ENCODE data around the gene RHOH.
"Not testable (repeated sequence)": the region's sequence is repeated elsewhere in the genome, so short reads cannot be mapped to it uniquely, and the experiment has no call there.

RHOH gene

DNA sequence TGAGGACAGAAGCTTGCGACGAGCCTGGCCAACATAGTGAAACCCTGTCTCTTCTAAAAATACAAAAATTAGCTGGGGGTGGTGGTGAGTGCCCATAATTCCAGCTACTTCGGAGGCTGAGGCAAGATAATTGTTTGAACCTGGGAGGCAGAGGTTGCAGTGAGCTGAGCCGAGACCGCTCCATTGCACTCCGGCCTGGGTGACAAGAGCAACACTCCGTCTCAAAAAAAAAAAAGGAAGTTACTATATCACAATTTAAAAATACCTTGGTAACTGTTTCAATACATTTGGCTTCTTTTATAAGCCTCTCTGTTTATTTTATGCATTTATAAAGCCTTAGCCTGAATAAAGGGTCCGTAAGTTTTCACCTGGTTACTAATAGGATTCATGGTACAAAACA lies 91.7 kb downstream of the RHOH start:
- H3K36me3 ChIP-seq (ENCODE audit: control insufficient read depth, low read length): no peaks in the 10 kb centered on the region

DNA sequence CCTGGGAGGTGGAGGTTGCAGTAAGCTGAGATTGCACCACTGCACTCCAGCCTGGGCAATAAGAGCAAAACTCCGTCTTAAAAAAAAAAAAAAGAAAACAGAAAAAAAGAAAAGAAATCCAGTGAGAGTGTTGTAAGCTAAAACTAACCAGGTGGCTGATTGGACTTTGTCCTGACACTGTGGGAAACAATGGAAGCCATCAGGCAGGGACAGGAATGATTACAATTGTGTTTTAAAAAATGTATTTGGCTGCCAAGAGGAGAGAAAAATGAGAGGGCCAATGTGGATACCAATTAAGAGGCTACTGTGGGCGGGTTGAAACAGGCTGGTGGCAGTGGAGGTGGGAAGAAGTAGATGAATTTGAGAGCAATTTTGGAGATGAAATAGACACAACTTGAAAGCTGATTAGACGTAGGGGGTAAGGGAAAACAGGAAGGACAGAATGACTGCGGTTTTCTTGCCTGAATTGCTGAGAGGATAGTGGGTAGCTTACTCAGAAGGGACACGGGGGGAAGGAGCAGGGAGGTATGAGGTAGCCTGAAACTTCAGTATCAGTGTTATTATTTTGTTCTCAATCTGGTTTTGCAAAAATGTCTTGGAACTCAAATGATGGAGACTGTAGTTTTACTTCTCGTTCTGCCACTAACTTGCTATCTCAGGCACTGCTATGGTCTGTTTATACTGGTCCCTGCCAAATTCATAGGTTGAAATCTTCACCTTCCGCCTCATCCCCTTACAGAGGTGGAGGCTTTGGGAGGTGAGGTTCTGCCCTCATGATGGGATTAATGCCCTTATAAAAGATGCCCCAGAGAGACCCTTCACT lies 92.7 kb downstream of the RHOH start:
- Histone ChIP-seq H3K36me3 (ENCODE audit: control insufficient read depth, low read length) (no peaks in the 10 kb centered on the region), H3K27me3 (ENCODE audit: control insufficient read depth, low read length) (no peaks in the 10 kb centered on the region), H3K9me2 (replicated peaks; ENCODE audit: control insufficient read depth, low read length) (no peaks in the 10 kb centered on the region), H3K4me1 (ENCODE audit: control insufficient read depth, low read length) (peaks cover 80% of the 10 kb centered on the region), H3F3A (ENCODE audit: control insufficient read depth, insufficient read depth) (peaks cover 16% of the 10 kb centered on the region), H4K20me1 (ENCODE audit: control insufficient read depth, insufficient read depth, low read depth, low read length) (no peaks in the 10 kb centered on the region), H3K9me3 (ENCODE audit: control insufficient read depth, insufficient read depth, low read length) (peaks cover 6% of the 10 kb centered on the region; the same call in 1 of the 2 replicates), H3K4me2 (ENCODE audit: low read length) (peak overlapping the region; percentile 77), H3K4me3 (ENCODE audit: low read length) (peak overlapping the region; percentile 54), H3K79me2 (ENCODE audit: control insufficient read depth, low read length) (no peaks in the 10 kb centered on the region), H3K27ac (ENCODE audit: low read depth, low read length) (peak overlapping the region; percentile 89)
- TF ChIP-seq, protein P1, sequence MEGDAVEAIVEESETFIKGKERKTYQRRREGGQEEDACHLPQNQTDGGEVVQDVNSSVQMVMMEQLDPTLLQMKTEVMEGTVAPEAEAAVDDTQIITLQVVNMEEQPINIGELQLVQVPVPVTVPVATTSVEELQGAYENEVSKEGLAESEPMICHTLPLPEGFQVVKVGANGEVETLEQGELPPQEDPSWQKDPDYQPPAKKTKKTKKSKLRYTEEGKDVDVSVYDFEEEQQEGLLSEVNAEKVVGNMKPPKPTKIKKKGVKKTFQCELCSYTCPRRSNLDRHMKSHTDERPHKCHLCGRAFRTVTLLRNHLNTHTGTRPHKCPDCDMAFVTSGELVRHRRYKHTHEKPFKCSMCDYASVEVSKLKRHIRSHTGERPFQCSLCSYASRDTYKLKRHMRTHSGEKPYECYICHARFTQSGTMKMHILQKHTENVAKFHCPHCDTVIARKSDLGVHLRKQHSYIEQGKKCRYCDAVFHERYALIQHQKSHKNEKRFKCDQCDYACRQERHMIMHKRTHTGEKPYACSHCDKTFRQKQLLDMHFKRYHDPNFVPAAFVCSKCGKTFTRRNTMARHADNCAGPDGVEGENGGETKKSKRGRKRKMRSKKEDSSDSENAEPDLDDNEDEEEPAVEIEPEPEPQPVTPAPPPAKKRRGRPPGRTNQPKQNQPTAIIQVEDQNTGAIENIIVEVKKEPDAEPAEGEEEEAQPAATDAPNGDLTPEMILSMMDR (IDR thresholded peaks at IDR 0.05; ENCODE audit: low read depth, low read length, poor library complexity, severe bottlenecking): no peak
- no peak for TF ChIP-seq EZH2phosphoT487 (IDR thresholded peaks at IDR 0.05; ENCODE audit: borderline replicate concordance, low read length)

More for the DNA sequence above, 91.7 kb downstream of the RHOH start:
- no peaks in the 10 kb centered on the region for H3K9me3 ChIP-seq (ENCODE audit: control insufficient read depth, insufficient read depth, low read length)
- peak overlapping the region; percentile 49 for H3K4me3 ChIP-seq (ENCODE audit: low read length)
- H3K27ac ChIP-seq (ENCODE audit: low read depth, low read length): peak overlapping the region; percentile 89
- peaks cover 12% of the 10 kb centered on the region for H3F3A ChIP-seq (ENCODE audit: control insufficient read depth, insufficient read depth)
- H3K79me2 ChIP-seq (ENCODE audit: control insufficient read depth, low read length): no peaks in the 10 kb centered on the region
- H4K20me1 ChIP-seq (ENCODE audit: control insufficient read depth, insufficient read depth, low read depth, low read length): no peaks in the 10 kb centered on the region
- peaks cover 90% of the 10 kb centered on the region for H3K4me1 ChIP-seq (ENCODE audit: control insufficient read depth, low read length)
- no peaks in the 10 kb centered on the region for H3K27me3 ChIP-seq (ENCODE audit: control insufficient read depth, low read length)
- TF ChIP-seq EZH2phosphoT487 (IDR thresholded peaks at IDR 0.05; ENCODE audit: borderline replicate concordance, low read length): no peak
- TF ChIP-seq, protein P1 (IDR thresholded peaks at IDR 0.05; ENCODE audit: low read depth, low read length, poor library complexity, severe bottlenecking): no peak
- H3K9me2 ChIP-seq (replicated peaks; ENCODE audit: control insufficient read depth, low read length): no peaks in the 10 kb centered on the region
- H3K4me2 ChIP-seq (ENCODE audit: low read length): peak overlapping the region; percentile 77

DNA sequence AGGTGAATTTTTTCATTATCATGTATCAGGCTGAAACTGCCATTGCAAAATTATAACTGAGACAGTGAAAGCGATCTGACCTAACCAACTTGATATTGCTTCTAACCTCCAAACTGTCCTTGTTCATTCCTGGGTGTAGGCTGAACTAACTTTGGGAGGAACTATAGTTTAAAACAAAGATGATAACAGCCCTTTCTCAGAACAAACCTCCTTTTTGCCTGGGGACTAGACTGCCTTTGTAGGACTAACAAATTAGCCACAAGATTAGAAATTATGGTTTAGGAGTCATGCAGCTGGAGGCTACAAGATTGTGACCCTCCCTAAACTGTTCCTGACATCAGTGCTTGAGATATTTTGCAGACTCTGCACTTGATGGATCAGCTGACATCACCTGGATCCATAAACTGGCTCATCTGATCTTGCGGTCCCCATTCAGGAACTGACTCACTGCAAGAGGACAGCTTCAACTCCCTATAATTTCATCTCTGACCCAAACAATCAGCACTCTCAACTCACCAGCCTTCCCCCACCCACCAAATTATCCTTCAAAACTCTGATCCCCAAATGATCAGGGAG lies 93.9 kb downstream of the RHOH start:
- not testable (repeated sequence) for H3K79me2 ChIP-seq (ENCODE audit: control insufficient read depth, low read length); H3K36me3 ChIP-seq (ENCODE audit: control insufficient read depth, low read length); H4K20me1 ChIP-seq (ENCODE audit: control insufficient read depth, insufficient read depth, low read depth, low read length); H3K9me2 ChIP-seq (replicated peaks; ENCODE audit: control insufficient read depth, low read length); H3K27me3 ChIP-seq (ENCODE audit: control insufficient read depth, low read length)
- Histone ChIP-seq H3K4me2 (ENCODE audit: low read length) (peak overlapping the region; percentile 77), H3K27ac (ENCODE audit: low read depth, low read length) (peak overlapping the region; percentile 89), H3K4me1 (ENCODE audit: control insufficient read depth, low read length) (peaks cover 71% of the 10 kb centered on the region), H3F3A (ENCODE audit: control insufficient read depth, insufficient read depth) (peaks cover 26% of the 10 kb centered on the region), H3K9me3 (ENCODE audit: control insufficient read depth, insufficient read depth, low read length) (peaks cover 16% of the 10 kb centered on the region), H3K4me3 (ENCODE audit: low read length) (peak overlapping the region; percentile 54)

DNA sequence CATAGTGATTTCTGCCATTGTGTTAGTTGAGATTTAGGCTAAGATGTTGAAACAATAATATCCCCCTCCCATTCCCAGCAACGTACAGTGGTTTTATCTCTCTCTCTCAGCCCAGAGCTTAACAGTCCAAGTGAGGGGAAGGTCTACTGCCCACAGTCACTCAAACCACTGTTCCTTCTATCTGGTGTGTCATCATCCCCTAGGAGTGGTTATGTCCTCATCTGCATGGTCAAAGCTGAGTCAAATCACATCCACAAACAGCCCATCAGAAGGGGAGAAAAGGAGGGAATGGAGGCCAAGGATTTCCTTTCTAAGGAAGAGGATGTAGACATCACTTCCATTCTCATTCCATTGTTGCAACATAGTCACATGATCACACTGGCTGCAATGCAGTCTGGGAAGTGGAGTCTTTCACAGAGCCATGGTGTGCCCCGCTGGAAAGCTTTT lies 95.5 kb downstream of the RHOH start:
- H3K4me2 ChIP-seq (ENCODE audit: low read length): peak overlapping the region; percentile 29; the same call in 1 of the 2 replicates
- no peaks in the 10 kb centered on the region for H3K9me2 ChIP-seq (replicated peaks; ENCODE audit: control insufficient read depth, low read length)
- no peaks in the 10 kb centered on the region for H3K27me3 ChIP-seq (ENCODE audit: control insufficient read depth, low read length)
- no peaks in the 10 kb centered on the region for H4K20me1 ChIP-seq (ENCODE audit: control insufficient read depth, insufficient read depth, low read depth, low read length)
- H3K9me3 ChIP-seq (ENCODE audit: control insufficient read depth, insufficient read depth, low read length): peaks cover 20% of the 10 kb centered on the region
- H3K4me1 ChIP-seq (ENCODE audit: control insufficient read depth, low read length): peaks cover 59% of the 10 kb centered on the region
- H3K36me3 ChIP-seq (ENCODE audit: control insufficient read depth, low read length): no peaks in the 10 kb centered on the region
- H3K4me3 ChIP-seq (ENCODE audit: low read length): no peak overlapping the region
- no peak overlapping the region for H3K27ac ChIP-seq (ENCODE audit: low read depth, low read length)
- TF ChIP-seq, protein P1 (IDR thresholded peaks at IDR 0.05; ENCODE audit: low read depth, low read length, poor library complexity, severe bottlenecking): no peak
- TF ChIP-seq EZH2phosphoT487 (IDR thresholded peaks at IDR 0.05; ENCODE audit: borderline replicate concordance, low read length): no peak
- H3F3A ChIP-seq (ENCODE audit: control insufficient read depth, insufficient read depth): peaks cover 30% of the 10 kb centered on the region
- no peaks in the 10 kb centered on the region for H3K79me2 ChIP-seq (ENCODE audit: control insufficient read depth, low read length)

All from DOHH2 (cell line).